Measurements from ENCODE around the gene ADAMTS14.
A peak's percentile ranks its signal among the peaks of the same experiment; 100 is the strongest.
"Not testable (repeated sequence)": the region's sequence is repeated elsewhere in the genome, so short reads cannot be mapped to it uniquely, and the experiment has no call there.

ADAMTS14 gene, protein sequence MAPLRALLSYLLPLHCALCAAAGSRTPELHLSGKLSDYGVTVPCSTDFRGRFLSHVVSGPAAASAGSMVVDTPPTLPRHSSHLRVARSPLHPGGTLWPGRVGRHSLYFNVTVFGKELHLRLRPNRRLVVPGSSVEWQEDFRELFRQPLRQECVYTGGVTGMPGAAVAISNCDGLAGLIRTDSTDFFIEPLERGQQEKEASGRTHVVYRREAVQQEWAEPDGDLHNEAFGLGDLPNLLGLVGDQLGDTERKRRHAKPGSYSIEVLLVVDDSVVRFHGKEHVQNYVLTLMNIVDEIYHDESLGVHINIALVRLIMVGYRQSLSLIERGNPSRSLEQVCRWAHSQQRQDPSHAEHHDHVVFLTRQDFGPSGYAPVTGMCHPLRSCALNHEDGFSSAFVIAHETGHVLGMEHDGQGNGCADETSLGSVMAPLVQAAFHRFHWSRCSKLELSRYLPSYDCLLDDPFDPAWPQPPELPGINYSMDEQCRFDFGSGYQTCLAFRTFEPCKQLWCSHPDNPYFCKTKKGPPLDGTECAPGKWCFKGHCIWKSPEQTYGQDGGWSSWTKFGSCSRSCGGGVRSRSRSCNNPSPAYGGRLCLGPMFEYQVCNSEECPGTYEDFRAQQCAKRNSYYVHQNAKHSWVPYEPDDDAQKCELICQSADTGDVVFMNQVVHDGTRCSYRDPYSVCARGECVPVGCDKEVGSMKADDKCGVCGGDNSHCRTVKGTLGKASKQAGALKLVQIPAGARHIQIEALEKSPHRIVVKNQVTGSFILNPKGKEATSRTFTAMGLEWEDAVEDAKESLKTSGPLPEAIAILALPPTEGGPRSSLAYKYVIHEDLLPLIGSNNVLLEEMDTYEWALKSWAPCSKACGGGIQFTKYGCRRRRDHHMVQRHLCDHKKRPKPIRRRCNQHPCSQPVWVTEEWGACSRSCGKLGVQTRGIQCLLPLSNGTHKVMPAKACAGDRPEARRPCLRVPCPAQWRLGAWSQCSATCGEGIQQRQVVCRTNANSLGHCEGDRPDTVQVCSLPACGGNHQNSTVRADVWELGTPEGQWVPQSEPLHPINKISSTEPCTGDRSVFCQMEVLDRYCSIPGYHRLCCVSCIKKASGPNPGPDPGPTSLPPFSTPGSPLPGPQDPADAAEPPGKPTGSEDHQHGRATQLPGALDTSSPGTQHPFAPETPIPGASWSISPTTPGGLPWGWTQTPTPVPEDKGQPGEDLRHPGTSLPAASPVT

DNA sequence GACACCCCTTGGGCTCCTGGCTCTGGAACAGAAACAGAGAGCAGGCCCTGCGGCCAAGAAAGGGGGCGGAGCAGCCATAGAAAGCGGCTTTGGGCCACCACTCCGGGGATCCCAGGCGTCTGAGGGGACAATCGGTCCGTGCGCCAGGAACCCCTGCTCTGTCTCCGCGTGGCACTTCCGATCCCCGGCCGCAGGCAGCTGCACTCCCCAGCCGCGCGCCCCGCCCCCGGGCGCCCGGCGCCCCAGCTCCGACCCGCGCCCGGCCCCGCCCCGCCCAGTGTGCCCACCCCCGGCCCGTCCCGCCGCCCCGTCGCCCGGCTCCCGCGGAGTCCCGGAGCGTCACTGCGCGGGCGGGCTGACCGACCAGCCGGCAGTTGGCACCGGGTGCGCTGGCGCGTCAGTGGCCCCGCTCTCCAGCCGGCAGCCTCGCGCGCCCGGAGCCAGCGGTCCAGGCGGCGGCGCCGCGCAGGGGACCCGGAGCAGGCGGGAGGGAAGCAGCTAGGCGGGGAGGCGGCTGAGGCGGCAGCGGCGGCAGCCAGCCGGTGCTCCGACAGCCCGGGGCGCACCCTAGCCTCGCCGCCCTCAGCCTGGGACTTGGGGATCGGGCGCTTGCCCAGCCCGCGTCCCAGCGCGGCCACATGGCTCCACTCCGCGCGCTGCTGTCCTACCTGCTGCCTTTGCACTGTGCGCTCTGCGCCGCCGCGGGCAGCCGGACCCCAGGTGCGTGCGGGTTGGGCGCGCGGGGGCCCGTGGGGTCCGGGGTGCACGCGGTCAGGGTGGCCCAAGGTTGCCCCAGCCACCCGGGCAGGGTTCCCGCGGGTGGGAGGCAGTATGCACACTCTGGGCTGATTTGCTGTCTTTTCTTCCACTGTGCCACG lies at the start of gene ADAMTS14:
ADAMTS14 (plus strand) TSS at position 342 of the 878 bp plus-strand sequence; CDS start at position 639, 297 bp downstream.
- DNase-seq = no peak

DNA sequence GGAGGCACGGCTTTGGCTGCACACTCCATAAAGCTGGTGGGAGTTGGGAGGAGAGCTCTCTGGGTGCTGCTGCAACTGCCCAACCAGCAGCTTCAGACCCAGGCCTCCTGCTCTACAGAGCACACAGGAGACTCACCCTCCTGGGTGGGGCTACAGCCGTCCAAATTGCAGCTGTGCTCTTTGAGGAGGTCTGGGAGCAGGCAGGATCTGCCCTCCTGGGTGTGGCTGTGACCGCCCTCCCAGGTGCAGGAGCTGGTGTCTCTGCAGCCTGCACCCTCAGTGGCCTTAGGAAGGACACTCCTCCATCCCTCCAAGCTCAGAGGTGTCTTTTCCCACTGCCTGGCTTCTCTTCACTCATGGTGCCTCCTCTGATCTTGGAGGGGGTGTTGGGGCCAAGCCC lies 49.8 kb upstream of the ADAMTS14 start:
- DNase-seq = no peak

DNA sequence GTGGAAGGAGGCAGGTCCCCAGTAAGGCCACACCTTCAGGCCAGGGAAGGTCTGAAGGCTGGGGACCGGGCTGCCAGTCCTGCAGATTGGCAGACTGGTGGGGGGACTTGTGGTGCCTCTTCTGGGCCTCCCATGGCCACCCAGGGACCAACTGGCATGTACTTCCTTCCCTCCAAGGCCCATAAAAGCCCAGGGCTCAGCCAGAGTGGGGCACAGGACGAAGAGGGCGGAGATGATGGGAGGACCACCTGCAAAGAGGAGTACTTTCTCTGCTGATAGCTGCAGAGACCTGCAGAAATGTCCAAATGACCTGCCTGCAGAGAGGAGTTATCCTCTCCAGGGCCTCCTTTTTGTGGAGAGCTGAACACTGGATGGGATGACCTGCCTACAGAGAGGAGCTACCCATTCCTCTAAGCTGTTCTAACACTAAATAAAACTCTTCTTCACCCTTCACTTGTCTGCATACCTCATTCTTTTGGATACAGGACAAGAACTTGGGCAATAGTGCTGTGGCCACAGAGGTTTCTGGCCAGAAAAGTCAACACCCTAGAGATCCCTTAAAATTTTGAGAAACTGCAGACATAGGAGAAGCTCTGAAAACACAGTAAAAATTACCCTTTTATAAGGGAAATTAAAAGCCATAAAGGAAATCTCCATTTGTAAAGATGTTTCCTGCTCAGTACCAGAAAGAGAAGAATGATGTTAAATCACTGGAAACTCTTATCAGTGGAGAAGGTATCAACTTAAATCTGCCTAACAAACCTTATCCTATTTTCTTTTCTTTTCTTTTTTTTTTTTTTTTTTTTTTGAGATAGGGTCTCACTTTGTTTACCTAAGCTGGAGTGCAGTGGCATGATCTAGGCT lies 49.1 kb upstream of the ADAMTS14 start:
- DNase-seq = no peak

DNA sequence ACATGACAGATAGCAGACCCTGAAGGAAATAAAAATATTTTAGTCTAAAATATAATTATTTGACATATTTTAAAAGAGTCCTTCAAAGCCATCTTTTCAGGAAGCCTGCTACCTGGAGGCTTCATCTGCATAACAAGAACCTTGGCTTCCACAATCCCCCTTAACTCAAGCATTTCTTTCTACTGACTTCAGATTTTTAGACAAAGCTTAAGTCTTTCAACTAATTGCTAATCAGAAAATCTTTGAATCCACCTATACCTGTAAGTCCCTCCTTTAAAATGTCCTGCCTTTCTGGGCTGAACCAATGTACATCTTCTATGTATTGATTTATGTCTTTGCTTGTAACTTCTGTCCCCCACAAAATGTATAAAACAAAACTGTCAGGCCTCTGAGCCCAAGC lies 46.2 kb upstream of the ADAMTS14 start:
- no peak for DNase-seq

DNA sequence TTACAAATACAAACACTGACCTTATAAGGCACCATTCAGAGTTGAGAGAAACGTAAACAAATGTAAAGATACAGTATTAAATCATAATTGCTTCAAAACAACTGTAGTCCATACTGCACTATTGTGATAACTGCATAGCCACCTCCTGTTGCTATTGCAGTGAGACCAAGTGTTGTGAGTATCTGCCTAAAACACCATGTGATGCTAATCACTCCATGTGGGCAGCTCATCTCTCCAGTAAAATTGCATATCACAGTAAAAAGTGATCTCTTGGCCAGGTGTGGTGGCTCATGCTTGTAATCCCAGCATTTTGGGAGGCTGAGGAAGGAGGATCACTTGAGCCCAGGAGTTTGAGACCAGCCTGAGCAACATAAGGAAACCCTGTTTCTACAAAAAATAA lies 43.0 kb upstream of the ADAMTS14 start:
- DNase-seq = no peak

DNA sequence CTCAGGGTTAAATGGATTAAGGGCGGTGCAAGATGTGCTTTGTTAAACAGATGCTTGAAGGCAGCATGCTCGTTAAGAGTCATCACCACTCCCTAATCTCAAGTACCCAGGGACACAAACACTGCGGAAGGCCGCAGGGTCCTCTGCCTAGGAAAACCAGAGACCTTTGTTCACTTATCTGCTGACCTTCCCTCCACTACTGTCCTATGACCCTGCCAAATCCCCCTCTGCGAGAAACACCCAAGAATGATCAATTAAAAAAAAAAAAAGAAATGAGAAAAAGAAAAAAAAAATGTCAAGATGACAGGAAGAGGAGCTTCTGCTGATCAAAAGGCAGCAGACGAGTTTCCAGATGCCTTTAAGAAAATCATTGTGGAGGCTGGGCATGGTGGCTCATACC lies 40.6 kb upstream of the ADAMTS14 start:
- DNase-seq = not testable (repeated sequence)

DNA sequence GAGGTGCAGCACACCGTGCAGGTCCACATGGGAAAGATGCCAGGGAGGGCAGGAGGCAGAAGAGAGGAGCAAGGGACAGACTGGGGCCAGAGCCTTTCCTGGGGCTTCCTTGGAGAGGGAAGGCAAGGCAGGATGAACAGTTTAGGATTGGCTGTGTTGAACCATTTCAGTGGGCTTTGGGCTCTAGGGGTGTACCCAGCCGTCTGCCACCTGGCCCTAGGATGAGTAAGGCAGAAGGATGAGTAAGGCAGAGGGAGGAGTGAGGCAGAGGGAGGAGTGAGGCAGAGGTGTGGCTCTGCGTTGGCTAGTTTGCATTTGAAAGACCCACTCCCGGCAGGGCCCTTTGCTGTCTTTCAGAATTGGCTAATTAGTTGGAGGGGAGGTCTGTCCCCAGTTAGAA lies 38.3 kb upstream of the ADAMTS14 start:
- DNase-seq = no peak

DNA sequence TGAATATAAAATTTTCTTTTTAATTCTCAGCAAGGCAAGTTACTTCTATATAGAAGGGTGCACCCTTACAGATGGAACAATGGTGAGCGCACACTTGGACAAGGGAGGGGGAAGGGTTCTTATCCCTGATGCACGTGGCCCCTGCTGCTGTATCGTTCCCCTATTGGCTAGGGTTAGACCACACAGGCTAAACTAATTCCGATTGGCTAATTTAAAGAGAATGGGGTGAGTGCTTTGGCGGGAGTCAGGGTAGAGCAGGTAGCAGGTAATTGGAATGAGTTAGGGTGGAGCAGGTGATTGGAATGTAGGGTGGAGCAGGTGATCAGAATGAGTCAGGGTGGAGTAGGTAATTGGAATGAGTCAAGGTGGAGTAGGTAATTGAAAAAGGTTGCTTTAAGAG lies 37.8 kb upstream of the ADAMTS14 start:
- DNase-seq = not testable (repeated sequence)

DNA sequence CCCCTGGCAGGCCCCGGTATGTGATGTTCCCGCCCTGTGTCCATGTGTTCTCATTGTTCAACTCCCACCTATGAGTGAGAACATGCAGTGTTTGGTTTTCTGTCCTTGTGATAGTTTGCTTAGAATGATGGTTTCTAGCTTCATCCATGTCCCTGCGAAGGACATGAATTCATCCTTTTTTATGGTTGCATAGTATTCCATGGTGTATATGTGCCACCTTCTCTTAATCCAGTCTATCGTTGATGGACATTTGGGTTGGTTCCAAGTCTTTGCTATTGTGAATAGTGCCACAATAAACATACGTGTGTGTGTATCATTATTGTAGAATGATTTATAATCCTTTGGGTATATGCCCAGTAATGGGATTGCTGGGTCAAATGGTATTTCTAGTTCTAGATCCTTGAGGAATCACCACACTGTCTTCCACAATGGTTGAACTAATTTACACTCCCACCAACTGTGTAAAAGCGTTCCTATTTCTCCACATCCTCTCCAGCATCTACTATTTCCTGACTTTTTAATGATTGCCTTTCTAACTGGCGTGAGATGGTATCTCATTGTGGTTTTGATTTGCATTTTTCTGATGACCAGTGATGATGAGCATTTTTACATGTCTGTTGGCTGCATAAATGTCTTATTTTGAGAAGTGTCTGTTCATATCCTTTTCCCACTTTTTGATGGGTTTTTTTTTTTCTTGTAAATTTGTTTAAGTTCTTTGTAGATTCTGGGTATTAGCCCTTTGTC lies 32.5 kb upstream of the ADAMTS14 start:
- not testable (repeated sequence) for DNase-seq

DNA sequence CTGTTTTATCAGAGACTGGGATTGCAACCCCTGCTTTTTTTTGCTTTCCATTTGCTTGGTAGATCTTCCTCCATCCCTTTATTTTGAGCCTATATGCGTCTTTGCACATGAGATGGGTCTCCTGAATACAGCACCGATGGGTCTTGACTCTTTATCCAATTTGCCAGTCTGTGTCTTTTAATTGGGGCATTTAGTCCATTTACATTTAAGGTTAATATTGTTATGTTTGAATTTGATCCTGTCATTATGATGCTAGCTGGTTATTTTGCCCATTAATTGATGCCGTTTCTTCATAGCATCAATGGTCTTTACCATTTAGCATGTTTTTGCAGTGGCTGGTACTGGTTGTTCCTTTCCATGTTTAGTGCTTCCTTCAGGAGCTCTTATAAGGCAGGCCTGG lies 29.0 kb upstream of the ADAMTS14 start:
- not testable (repeated sequence) for DNase-seq

DNA sequence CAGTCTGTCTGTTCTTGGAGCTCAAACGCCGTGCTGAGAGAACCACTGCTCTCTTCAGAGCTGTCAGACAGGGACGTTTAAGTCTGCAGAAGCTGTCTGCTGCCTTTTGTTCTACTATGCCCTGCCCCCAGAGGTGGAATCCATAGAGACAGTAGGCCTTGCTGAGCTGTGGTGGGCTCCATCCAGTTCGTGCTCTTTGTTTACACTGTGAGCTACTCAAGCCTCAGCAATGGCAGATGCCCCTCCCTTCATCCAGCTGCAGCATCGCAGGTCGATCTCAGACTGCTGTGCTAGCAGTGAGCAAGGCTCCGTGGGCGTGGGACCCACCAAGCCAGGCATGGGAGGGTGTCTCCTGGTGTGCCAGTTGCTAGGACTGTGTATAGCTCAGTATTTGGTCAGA lies 27.3 kb upstream of the ADAMTS14 start:
- DNase-seq = not testable (repeated sequence)

DNA sequence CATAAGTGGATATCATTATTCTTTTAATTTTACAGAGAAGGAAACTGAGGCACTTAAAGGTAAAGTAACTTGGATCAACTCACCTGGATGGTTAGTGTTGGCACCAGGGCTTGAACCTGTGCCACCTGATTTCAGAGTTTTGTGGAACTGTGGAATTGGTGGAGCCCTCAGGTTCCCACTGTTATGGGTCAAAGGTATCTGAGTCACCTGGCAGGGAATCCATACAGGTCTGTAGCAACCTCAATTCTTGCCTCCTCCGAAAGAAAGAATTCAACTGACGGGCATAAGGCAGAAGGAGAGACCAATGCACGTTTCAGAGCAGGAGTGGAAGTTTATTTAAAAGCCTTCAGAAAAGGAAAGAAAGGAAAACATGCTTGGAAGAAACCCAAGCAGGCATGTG lies 25.2 kb upstream of the ADAMTS14 start:
- no peak for DNase-seq

DNA sequence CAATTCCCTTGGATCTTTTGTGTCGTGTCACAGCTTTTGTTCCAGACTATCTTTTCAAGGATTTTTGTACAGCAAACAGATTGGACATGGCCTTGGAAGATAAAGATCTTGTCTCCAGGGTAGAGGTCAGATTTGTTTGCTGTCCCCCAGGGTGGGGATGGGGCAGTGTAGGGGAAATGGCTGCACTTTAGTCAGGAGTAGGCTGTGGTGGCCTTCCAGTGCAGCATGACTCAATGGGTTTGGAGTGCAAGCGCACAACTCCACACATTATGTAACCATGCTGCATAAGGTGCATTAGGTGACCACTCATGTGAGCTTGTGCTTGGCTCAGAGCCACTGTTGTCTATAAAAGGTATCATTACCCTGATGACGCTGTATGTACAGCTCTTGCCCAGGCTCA lies 23.9 kb upstream of the ADAMTS14 start:
- DNase-seq = no peak

DNA sequence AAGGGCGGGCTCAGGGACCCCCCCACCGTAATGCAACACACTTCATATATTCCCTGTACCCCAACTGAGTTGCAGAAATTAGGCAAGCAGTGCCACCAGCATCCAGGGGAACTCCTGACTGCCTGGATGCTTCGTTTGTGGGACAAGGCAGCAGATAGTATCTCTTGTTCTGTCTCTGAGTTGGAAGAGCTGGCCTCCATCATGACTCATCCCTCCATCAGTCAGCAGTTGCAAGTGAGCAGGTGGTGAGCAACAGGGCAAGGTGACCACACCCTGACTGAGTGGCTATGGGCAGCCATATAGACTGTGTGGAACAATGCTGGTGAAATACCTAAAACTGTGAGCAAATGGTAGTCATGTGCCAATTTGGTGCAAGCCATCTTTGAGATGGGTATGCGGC lies 22.8 kb upstream of the ADAMTS14 start:
- DNase-seq = no peak

DNA sequence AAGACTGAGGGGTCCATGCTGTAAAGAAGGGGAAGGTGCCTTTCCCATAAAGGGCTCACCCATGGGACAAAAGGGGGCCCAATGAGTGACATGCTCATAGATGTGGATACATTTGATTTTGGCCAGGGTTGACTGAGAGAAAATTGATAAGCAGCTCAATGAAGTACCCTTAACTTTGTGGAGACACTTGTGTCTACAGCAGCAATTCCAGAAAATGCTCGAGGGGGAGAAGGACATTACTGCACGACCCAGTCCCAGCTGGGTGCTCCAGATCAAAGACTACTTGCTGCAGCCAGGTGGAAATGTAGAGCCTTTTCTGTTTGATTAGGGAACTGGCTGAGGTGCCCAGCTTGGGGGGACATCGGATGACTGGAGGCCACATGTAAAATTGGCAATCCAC lies 22.2 kb upstream of the ADAMTS14 start:
- DNase-seq = no peak

DNA sequence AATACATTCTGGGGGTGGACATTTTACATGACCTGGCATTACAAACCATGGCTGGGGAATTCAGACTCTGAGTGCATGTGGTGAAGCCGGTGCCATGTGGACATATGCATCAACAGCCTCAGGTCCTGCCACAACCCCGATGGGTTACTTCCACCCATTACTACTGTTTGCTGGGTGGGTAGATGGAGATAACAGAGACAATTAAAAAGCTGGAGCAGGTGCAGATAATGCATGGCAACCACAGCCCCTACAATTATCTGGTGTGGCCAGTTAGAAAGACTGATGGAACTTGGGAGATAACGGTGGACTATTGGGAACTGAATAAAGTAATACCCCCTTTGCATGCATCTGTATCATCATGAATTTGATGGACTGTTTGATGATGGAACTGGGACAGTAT lies 21.6 kb upstream of the ADAMTS14 start:
- DNase-seq = no peak

DNA sequence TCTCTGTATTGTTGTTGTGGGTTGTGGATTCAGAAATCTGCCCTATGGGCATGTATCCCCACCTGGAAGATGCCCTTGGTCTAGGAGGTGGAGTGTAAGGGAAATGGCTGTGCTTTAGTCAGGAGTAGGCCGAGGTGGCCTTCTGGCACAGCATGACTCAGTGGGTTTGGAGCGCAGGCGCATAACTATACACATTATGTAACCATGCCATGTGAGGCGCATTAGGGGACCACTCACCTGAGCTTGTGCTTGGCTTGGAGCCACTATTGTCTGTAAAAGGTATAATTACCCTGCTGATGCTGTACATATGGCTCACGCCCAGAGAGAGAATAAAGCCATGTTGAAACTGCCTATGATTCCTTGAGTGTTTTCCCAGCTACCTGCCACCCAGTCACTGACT lies 20.6 kb upstream of the ADAMTS14 start:
- peak in 1 of 6 experiments; percentile 4 for DNase-seq

DNA sequence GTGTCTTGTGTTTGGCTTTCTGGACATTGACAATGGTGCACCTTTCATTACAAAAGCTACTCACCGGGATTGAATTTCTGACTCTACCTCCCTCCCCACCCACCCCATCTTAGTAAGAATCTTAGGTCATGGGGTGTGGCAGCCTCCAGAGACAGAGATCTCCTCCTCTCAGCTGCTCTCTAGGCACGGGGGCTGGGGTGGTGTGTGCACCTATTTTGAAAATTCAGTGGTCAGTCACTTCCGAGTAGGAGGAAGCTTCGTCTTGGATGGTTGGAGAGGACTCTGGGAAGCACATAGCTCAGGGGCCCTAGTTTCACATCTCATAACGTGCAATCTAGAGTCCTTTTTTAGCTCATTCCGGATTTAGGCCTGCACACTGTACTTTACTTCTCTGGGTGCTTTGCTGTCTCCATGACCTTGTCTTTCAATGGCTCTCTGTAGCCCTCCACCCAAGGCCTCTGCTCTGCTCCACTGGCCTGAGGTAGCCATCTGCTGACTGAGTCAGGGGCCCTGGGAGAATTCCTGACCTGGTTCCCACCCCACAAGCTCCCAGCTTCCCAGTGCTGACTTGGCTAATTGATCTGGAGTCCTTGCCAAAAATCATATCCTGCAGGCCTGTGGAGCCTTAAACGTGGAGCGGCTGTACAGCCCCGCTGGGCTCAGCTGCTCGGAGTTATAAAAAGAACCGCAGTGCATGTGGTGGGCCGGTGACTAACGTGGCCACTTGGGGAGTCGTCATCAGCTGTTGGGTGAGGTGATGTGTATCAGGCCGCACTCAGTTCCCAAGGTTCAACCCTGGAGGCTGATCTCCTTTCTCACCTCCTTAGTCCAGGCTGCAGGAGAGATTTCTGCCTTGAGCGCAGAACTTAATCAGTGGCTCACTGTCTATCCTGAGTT lies 19.3 kb upstream of the ADAMTS14 start:
- no peak for DNase-seq

DNA sequence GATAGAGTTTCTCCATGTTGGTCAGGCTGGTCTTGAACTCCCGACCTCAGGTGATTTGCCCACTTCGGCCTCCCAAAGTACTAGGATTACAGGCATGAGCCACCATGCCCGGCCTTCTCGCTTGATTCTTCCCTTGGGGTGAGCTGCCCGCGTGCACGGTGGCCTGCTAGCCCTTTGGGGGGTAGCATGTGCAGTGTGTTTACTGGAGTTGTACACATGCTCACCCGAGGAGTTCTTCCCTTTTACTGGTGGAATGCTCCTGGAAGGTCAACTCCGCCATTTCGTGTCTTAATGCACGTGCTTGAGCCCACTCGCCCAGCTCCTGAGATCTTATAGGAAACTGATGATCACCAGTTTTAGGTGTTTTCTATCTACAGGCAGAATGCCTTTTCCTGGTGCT lies 17.0 kb upstream of the ADAMTS14 start:
- DNase-seq = no peak
